Raji (cell line): Measurements from ENCODE around the gene SLC16A1.
A peak's percentile ranks its signal among the peaks of the same experiment; 100 is the strongest.

Source experiments
- POLR2A ChIP-seq: IDR thresholded peaks from 2 replicates; pipeline ENCODE4 v1.6.1; 2011; ENCODE audit warnings: low read depth, low read length, control low read depth; ENCODE audit not compliant: insufficient read depth

SLC16A1 gene

GRCh38 chr1:112955773-112956543 lies at the start of gene SLC16A1:
SLC16A1 (minus strand) TSS chr1:112956196; CDS start chr1:112929308, 26,888 bp downstream.
- peak; percentile 99 for TF ChIP-seq POLR2A

GRCh38 chr1:113003751-113004690 lies 48.0 kb upstream of the SLC16A1 start:
- TF ChIP-seq POLR2A: no peak

DNA sequence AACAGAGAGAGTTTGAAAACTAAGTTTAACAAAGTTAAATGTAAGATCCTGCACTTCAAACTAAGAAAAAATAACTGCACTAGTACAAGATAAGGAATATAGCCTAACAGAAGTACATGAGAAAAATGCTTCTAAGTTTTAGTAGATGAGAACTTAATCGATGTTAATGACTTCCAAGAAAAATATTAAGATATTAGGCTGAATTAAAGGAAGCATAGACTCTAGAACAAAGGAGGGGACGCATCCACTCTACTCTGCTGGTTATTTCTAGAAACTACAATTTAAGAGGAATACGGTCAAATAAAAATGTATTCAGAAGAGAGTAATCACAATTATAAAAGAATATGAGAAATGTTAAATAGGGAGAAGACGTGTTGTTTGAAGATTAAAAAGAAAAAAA lies 46.3 kb upstream of the SLC16A1 start:
- TF ChIP-seq POLR2A: no peak

DNA sequence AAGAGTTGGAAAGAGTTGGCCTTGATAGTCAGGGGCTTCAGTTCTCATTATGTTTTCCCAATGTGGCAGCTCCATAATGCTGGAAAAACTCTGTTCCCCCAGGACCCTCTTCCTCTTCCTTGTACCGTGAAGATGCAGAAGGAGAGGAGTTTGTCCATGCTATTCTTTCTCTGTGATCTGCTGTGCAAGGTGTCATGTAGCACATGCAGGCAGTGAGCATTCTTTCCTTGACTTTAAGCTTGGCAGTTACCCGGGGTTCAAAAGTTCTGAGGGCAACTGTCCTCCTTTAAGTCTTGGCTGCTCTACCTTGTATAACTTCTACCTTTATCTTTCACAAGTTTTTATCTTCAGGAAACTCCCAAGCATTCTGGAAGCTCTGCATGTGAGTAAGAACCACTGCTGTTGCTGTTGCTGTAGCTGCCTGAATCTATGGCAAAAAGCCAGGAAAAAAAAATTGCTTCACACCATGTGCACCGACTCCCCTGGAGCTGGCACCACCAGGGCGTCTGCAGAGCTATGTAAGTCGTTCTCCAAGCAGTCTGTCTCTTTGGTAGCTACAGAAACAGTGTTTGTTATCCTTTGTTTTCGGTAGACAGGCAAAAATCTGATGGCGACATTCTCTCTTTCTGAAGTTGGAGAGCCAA lies 42.7 kb upstream of the SLC16A1 start:
- no peak for TF ChIP-seq POLR2A

DNA sequence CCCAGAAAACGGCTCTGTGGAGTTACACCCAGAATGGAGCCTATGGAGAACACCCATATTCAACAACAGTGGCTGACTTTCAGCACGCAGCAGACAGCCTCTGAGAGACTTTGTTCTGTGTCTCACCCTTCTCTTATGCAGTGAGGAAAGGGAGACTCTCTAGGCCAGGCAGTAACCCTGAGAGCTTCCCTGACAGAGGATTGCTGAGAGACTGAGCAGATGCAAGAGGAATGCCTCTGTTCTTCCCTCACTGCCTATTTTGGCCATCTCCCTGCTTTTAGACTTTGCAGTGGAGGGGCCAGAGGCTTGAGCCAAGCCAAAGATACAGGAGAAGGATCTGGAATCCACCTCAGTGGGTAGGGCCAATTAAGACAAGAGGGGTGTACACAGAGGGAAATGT lies 41.8 kb upstream of the SLC16A1 start:
- no peak for TF ChIP-seq POLR2A

- TF ChIP-seq POLR2A: no peak
Observed at GRCh38 chr1:112995890-112996289, 39.9 kb upstream of the SLC16A1 start.

DNA sequence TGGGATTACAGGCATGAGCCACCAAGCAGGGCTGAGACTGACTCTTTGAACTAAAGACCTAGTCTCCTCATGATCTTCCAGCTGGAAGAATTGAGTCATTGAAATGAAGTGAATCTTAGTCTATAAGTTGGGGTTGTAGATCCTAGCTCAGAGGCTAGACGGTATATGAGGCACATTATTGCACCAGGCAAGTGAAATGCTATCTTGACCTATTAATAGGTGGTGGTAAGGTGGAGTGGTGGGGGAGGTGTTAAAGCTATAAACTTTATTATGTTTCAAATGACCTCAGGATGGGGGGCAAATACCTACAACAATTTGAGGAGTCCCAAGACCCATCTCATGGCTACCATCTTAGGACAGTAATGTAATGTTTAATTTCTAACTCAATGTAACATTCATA lies 36.8 kb upstream of the SLC16A1 start:
- TF ChIP-seq POLR2A: no peak

DNA sequence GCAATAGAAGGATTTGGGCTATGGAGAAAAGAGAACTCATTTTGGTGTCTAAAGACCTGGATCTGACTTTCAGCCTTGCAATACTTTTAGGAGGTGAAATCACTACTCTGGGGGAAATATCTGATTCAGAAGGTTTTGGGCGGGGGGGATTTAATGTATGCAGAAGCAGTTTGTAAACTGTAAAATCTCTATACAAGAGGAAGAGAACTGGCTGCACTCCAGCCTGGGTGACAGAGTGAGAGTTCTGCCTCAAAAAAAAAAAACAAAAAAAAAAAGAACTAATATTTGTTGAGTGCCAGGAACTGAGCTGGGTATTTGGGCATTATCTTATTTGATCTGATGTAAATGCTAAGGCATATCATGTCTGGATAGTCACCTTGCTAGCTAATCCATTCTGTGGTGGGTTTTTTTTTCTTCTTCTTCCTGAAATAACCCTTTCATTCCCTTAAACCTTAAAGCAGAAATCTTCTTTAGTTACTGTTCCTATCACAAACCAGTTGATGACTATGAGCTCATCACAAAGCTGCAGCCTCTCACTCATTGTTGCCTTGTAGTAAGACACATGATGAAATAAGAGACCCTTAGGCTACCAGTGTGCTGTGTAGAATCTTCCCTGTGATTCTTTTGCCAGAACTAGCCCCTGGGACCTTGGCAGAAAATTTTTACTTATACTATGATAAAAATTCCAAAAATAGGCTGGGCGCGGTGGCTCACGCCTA lies 35.6 kb upstream of the SLC16A1 start:
- TF ChIP-seq POLR2A: no peak

GRCh38 chr1:112990271-112990670 lies 34.3 kb upstream of the SLC16A1 start:
- no peak for TF ChIP-seq POLR2A

DNA sequence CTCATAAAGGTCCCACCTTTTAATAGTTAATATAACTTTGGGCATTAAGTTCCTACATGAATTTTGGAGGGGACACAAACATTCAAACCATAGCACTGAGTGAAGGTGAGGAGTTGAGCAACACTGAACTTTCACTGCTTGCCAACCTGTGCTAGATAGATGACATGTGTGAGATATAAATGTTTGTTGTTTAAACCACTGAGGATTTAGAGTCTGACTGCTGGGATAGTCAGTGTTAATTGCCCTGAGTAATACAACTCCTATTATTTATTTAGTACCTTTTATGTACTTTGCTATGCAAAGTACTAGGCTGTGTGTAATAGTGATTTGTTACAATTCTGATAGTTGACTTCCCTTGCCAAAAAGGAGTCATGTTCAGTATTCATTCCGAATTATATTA lies 32.4 kb upstream of the SLC16A1 start:
- TF ChIP-seq POLR2A: no peak

DNA sequence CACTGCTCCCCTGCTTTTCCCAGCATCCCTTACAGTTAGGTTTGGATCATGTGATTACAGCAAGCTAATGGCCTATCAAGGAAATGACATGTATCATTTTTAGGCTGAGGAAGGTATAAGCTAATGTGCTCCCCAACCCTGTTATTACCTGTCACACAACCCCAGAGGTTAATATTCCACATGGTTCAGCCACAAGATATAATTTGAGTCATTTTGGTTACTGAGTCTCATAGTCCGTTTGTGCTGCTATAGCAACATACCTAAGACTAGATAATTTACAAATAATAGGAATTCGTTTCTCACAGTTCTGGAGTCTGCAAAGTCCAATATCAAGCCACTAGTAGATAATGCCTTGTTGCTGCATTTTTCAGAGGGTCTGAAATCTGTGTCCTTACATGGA lies 29.1 kb upstream of the SLC16A1 start:
- TF ChIP-seq POLR2A: no peak

DNA sequence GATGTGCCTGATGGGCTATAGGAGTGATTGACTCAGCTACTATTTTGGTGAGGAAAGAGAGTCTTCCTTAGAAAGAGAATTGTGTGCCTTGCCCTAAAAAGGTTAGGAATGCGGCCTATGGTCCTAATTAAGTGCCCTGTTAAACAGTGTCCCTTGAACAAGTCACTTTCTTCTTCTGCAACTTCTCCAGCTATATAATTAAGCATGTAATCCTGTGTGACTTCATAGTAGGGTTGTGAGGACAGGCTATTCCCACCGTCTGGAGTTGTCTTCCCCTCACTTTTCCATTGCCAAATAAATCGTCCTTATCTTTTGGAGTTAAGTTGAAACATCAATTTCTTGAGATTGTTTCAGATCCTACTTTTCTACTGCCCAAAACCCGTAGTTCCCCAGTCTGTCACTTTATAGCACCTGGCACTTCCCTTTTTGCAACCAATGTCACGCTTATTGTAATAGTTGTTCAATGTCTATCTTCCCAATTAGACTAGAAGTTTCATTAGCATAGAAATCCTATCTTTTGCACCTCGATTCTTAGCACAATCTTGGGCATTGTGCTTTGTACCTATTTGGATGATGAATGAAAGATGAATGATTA lies 27.6 kb upstream of the SLC16A1 start:
- no peak for TF ChIP-seq POLR2A

GRCh38 chr1:112982853-112983536 lies 27.0 kb upstream of the SLC16A1 start:
- TF ChIP-seq POLR2A: no peak

GRCh38 chr1:112982328-112982727 lies 26.3 kb upstream of the SLC16A1 start:
- TF ChIP-seq POLR2A: no peak

GRCh38 chr1:112981426-112981825 lies 25.4 kb upstream of the SLC16A1 start:
- no peak for TF ChIP-seq POLR2A

DNA sequence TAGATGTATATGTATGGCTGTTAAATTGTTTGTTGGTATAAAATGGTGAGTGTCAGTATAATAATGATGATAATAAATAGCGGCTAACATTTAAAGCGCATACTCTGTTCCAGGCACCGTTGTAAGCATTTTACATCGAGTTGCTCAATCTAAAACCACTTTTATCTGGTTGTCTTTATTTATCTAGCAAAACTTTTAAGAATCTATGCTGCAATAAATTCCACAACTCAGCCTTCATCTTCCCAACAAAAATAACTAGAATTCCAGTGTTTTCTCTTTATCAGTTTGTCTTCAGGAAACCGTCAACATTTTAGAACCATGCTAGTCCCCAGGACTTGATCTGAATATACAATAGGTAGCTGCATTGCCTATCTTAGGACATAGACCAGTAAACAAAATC lies 19.3 kb upstream of the SLC16A1 start:
- TF ChIP-seq POLR2A: no peak
